ENCODE measurements around the gene DES.

Gene DES

DNA sequence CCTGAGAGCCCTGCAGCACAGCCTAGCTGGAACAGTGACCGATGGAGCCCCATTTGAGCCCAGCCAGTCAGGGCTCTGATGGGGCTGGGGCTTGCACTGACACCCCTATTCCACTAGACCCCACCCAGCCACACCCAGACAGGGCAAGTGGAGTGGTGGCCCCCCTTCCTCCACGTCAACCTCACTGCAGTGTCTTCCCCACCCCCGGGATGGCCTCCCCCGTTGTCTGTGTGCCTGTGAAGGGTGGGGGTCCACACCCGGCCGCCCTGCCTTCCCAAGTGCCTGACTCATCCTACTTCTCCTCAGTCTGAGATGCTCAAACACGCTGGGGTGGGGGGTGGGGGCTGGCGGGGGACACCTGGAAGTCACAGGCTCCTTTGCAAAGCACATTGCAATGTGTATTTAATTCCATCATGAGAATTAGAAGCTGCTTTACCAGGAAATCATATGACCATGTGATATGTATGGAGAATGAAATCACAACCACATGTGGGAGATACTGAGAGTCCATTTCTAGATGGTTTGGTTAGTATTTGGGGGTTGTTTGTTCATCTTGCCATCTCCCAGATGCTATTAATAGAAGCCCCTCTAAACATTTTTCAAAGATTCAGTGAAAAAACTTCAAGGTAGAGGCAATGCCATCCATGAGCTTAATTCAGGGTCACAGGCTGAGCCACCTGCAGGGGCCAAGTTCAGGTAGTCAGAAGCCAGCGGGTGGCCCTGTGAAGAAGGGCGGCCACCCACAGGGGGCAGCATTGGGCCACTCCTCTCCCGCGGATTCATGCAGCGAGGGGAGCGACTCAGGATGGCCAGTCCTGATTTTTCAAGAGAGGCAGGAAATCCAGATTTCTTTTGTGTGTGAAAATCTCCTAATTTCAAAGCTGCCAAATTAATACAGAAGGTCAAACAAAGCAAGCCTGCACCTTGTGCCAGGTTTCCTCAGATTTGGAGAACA is 57.8 kb downstream of the DES start:
- peak; percentile 9 for FAIRE-seq

All from islet of Langerhans (tissue), 1 donor.